Vagina (tissue), 2 donors: ENCODE data around the gene SAAL1. TPM values are rescaled to one million over a fixed set of nuclear protein-coding genes. Genes with fewer than 3 reads are reported as not detected.

ENCODE experiments used
- DNase-seq, 2 donors: peaks; one replicate each; pipeline ENCODE4 v3.0.0-alpha.2; 2017; ENCODE audit errors: extremely low spot score in 2 of 2
- H3K27ac ChIP-seq: fragments of 200-600 bp; sonication (generic); one replicate; pipeline ENCODE4 v1.5.1; 2019
- H3K27me3 ChIP-seq: fragments of 200-600 bp; sonication (generic); one replicate; pipeline ENCODE4 v1.5.1; 2019
- H3K36me3 ChIP-seq, 2 donors: fragments of 200-600 bp; sonication (generic); one replicate each; pipeline ENCODE4 v1.5.1; 2017 to 2019
- H3K4me1 ChIP-seq: fragments of 200-600 bp; sonication (generic); one replicate; pipeline ENCODE4 v1.5.1; 2019
- H3K4me3 ChIP-seq, 2 donors: fragments of 200-600 bp; sonication (generic); 1 replicate in 1 of 2; 2 replicates in 1 of 2; pipeline ENCODE4 v1.5.1; 2016 to 2019
- H3K9me3 ChIP-seq: fragments of 200-600 bp; sonication (generic); one replicate; pipeline ENCODE4 v1.5.1; 2019
- POLR2A ChIP-seq, 2 donors: fragments of 450-650 bp; IDR thresholded peaks; one replicate each; pipeline ENCODE4 v1.6.1; 2017; ENCODE audit warnings: antibody characterized with exemption in 2 of 2, mild to moderate bottlenecking in 2 of 2, moderate library complexity in 2 of 2
- POLR2AphosphoS5 ChIP-seq, 2 donors: sonication (generic); formaldehyde crosslinking; IDR thresholded peaks; one replicate each; pipeline ENCODE4 v1.9.0; 2017; ENCODE audit warnings: antibody characterized with exemption in 2 of 2, mild to moderate bottlenecking in 2 of 2, low read depth in 1 of 2; ENCODE audit not compliant: insufficient read depth in 1 of 2
- intact Hi-C: fragments of 100-400 bp; cut with DNase I; formaldehyde crosslinking; loops from one replicate; pipeline ENCODE4 v1.15.1; 2023
- small RNA-seq: library from RNA; depleted of rRNA; stranded (forward); fragments of <200 nt; gene quantifications from one replicate; pipeline ENCODE3, GENCODE V24; 2016
- total RNA-seq: library from RNA; depleted of rRNA; stranded (reverse); fragments of >200 nt; gene quantifications from one replicate; pipeline ENCODE4 v1.2.3, GENCODE V29; 2016
- TF ChIP-seq, protein P1 (sequence below), 3 experiments: fragments of 450-650 bp in 2 of 3; fragments of 200-600 bp in 1 of 3; sonication (generic) in 1 of 3; IDR thresholded peaks; one replicate each; pipeline ENCODE4 v1.5.1; 2017 to 2019; ENCODE audit warnings: antibody characterized with exemption in 3 of 3, mild to moderate bottlenecking in 2 of 3, moderate library complexity in 2 of 3

Gene SAAL1
- total RNA-seq, 1 donor from 2014 or later = 15.2 TPM

- intact Hi-C loops = no loop called here
- TF ChIP-seq, protein P1, sequence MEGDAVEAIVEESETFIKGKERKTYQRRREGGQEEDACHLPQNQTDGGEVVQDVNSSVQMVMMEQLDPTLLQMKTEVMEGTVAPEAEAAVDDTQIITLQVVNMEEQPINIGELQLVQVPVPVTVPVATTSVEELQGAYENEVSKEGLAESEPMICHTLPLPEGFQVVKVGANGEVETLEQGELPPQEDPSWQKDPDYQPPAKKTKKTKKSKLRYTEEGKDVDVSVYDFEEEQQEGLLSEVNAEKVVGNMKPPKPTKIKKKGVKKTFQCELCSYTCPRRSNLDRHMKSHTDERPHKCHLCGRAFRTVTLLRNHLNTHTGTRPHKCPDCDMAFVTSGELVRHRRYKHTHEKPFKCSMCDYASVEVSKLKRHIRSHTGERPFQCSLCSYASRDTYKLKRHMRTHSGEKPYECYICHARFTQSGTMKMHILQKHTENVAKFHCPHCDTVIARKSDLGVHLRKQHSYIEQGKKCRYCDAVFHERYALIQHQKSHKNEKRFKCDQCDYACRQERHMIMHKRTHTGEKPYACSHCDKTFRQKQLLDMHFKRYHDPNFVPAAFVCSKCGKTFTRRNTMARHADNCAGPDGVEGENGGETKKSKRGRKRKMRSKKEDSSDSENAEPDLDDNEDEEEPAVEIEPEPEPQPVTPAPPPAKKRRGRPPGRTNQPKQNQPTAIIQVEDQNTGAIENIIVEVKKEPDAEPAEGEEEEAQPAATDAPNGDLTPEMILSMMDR (IDR thresholded peaks at IDR 0.05) = no peak
- TF ChIP-seq POLR2AphosphoS5 (IDR thresholded peaks at IDR 0.05; ENCODE audit: insufficient read depth in 1 of 2, low read depth in 1 of 2) (no peak), POLR2A (IDR thresholded peaks at IDR 0.05) (no peak)
- H3K36me3 ChIP-seq = no peaks in the 10 kb centered on the region
- H3K4me3 ChIP-seq = no peak within 1 kb of the TSS
- peaks cover 8% of the 10 kb centered on the region for H3K4me1 ChIP-seq
- no peak within 1 kb of the TSS for H3K27ac ChIP-seq
- no peaks in the 10 kb centered on the region for H3K9me3 ChIP-seq
- H3K27me3 ChIP-seq = no peaks in the 10 kb centered on the region
- no peak for DNase-seq
Measured at GRCh38 chr11:18046116-18046777, 59.6 kb downstream of the SAAL1 start, which contains the start of gene TPH1. TPH1 (minus strand) TSS chr11:18046269; CDS start chr11:18040762, 5,507 bp downstream.

DNA sequence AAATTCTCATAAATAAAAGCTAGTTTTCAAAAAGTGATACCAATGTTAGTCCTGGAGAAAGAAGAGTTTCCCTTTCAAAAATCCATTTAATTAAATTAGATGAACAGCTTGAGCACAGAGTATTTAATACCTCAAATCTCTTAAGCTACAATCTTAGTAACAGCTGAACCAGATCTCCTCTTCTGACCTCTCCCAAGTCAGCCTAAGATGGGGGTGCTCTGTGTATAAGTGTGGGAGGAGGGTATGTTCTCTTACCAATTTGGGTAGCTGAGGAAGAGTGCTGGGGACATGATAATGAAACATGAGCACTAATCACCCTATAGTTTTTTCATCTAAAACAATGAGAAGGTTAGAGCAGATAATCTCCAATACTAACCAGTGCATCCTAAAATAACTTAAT is 69.4 kb downstream of the SAAL1 start:
- Histone ChIP-seq H3K27me3 (no peaks in the 10 kb centered on the region), H3K36me3 (no peaks in the 10 kb centered on the region), H3K9me3 (no peaks in the 10 kb centered on the region), H3K4me1 (no peaks in the 10 kb centered on the region), H3K4me3 (no peak overlapping the region), H3K27ac (no peak overlapping the region)
- no peak for TF ChIP-seq POLR2A (IDR thresholded peaks at IDR 0.05)
- no peak for TF ChIP-seq POLR2AphosphoS5 (IDR thresholded peaks at IDR 0.05; ENCODE audit: insufficient read depth in 1 of 2, low read depth in 1 of 2)
- TF ChIP-seq, protein P1 (IDR thresholded peaks at IDR 0.05) = no peak
- intact Hi-C loops = no loop called here
- DNase-seq = no peak

Small RNAs within 50 kb of the gene (small RNA-seq; reads per million reads assigned to genes)
- gene HIGD1AP5 = not detected

Other genes with a start within 250 kb of the SAAL1 start
- gene SERGEF, start 93.0 kb downstream of the SAAL1 start, total RNA-seq = 30.7 TPM
- gene TPH1, start 59.8 kb downstream of the SAAL1 start, total RNA-seq = 0.49 TPM
- gene MRGPRX3, start 26.5 kb upstream of the SAAL1 start, total RNA-seq = not detected
- gene MRGPRX4, start 66.8 kb upstream of the SAAL1 start, total RNA-seq = not detected
- gene SAA4, start 130.7 kb upstream of the SAAL1 start, total RNA-seq = 1.7 TPM
- 19.4 TPM for gene SAA2, start 142.6 kb upstream of the SAAL1 start, total RNA-seq
- 60.4 TPM for gene SAA1, start 160.2 kb upstream of the SAAL1 start, total RNA-seq
- 17.4 TPM for gene HPS5, start 216.1 kb upstream of the SAAL1 start, total RNA-seq
- 64.1 TPM for gene GTF2H1, start 216.5 kb upstream of the SAAL1 start, total RNA-seq